ENCODE measurements around the gene TRAM2. TPM values are rescaled to one million over a fixed set of nuclear protein-coding genes. Genes with fewer than 3 reads are reported as not detected.

TRAM2 gene
- total RNA-seq, 1 experiment from 2014 or later, result 13.4 TPM

GRCh38 chr6:52560462-52560861 is 16.4 kb downstream of the TRAM2 start (continued):
- TF ChIP-seq ZNF232 (CRISPR knock-in tag; IDR thresholded peaks at IDR 0.05), result no peak

GRCh38 chr6:52558266-52559000 is 18.4 kb downstream of the TRAM2 start:
- ChIA-PET CTCF (interaction anchor here (0.8 kb wide), 1 partner anchor 18 kb away, joined by 3 read pairs; the partner anchor contains the start of gene TRAM2), POLR2A (interaction anchor here (0.7 to 1.4 kb wide), 2 partner anchors 18 to 34 kb away, joined by 3 read pairs; no protein-coding TSS in a partner anchor)
- H3K4me3 Mint-ChIP-seq, result no peak overlapping the region
- peak overlapping the region; percentile 66; the same call in 1 of the 2 replicates for H3K27ac Mint-ChIP-seq
- ATAC-seq, result no peak
- no peaks in the 10 kb centered on the region for H3K36me3 Mint-ChIP-seq
- H3K4me1 Mint-ChIP-seq, result peaks cover 28% of the 10 kb centered on the region
- DNase-seq (ENCODE audit: low spot score), result no peak
- no peaks in the 10 kb centered on the region for H3K27me3 Mint-ChIP-seq (ENCODE audit: low read depth)
- no peak for TF ChIP-seq MLX (CRISPR knock-in tag; IDR thresholded peaks at IDR 0.05)
- H3K9me3 Mint-ChIP-seq, result no peaks in the 10 kb centered on the region

GRCh38 chr6:52557389-52558265 is 19.2 kb downstream of the TRAM2 start:
- CTCF ChIA-PET, result interaction anchor here (0.8 kb wide), 1 partner anchor 19 kb away, joined by 3 read pairs; the partner anchor contains the start of gene TRAM2

GRCh38 chr6:52555518-52556233 is 21.2 kb downstream of the TRAM2 start:
- ATAC-seq (no peak), DNase-seq (ENCODE audit: low spot score) (no peak)
- Mint-ChIP-seq H3K27ac (peak overlapping the region; percentile 58; the same call in 1 of the 2 replicates), H3K4me1 (peaks cover 55% of the 10 kb centered on the region), H3K27me3 (ENCODE audit: low read depth) (no peaks in the 10 kb centered on the region), H3K36me3 (no peaks in the 10 kb centered on the region), H3K4me3 (no peak overlapping the region), H3K9me3 (no peaks in the 10 kb centered on the region)
- ChIA-PET POLR2A (no interaction called here), CTCF (interaction anchor here (0.7 kb wide), 1 partner anchor 20 kb away, joined by 3 read pairs; no protein-coding TSS in a partner anchor)
- no peak for TF ChIP-seq ZNF416 (CRISPR knock-in tag; IDR thresholded peaks at IDR 0.05)
- TF ChIP-seq ATF1 (CRISPR knock-in tag; IDR thresholded peaks at IDR 0.05), result no peak
- no peak for TF ChIP-seq FOXK1 (CRISPR knock-in tag; IDR thresholded peaks at IDR 0.05)
- TF ChIP-seq E2F5 (CRISPR knock-in tag; IDR thresholded peaks at IDR 0.05), result no peak
- TF ChIP-seq ZSCAN18 (CRISPR knock-in tag; IDR thresholded peaks at IDR 0.05), result no peak
- TF ChIP-seq MLX (CRISPR knock-in tag; IDR thresholded peaks at IDR 0.05), result no peak
- no peak for TF ChIP-seq PRDM15 (CRISPR knock-in tag; IDR thresholded peaks at IDR 0.05)

More at GRCh38 chr6:52557389-52558265, 19.2 kb downstream of the TRAM2 start:
- H3K27ac Mint-ChIP-seq, result peak overlapping the region; percentile 84
- TF ChIP-seq ATF3 (CRISPR knock-in tag; conservative IDR thresholded peaks at IDR 0.05), result no peak
- peak; percentile 72 for TF ChIP-seq USF2 (CRISPR knock-in tag; IDR thresholded peaks at IDR 0.05)
- TF ChIP-seq USF1 (CRISPR knock-in tag; IDR thresholded peaks at IDR 0.05), result 0 out of 2 replicates have a peak, but pooled peaks have one; percentile 22
- ATAC-seq (peak; percentile 96), DNase-seq (ENCODE audit: low spot score) (peak; percentile 52)
- no peaks in the 10 kb centered on the region for H3K9me3 Mint-ChIP-seq
- no peaks in the 10 kb centered on the region for H3K27me3 Mint-ChIP-seq (ENCODE audit: low read depth)
- POLR2A ChIA-PET, result interaction anchor here (0.5 to 1.4 kb wide), 3 partner anchors 19 to 138 kb away, joined by 3 to 4 read pairs (median 3); no protein-coding TSS in a partner anchor
- H3K4me1 Mint-ChIP-seq, result peaks cover 36% of the 10 kb centered on the region
- H3K36me3 Mint-ChIP-seq, result no peaks in the 10 kb centered on the region
- no peak overlapping the region for H3K4me3 Mint-ChIP-seq
